Caco-2 (cell line): Measurements from ENCODE around the gene WFS1. TPM values are rescaled to one million over a fixed set of nuclear protein-coding genes. Genes with fewer than 3 reads are reported as not detected.
A peak's percentile ranks its signal among the peaks of the same experiment; 100 is the strongest.

Source experiments
- BruUV-seq: library from RNA; stranded (reverse); fragments of 400-500 nt; replicated peaks from 2 replicates; lab custom pipeline; 2021; lab: Mats Ljungman, UMichigan
- CTCF ChIA-PET: fragments of 300-600 bp; sonication (Branson Sonifier 250); formaldehyde crosslinking; loops from one replicate; lab custom pipeline; 2022; ENCODE audit warnings: antibody characterized with exemption; lab: Charles Lee
- POLR2A ChIA-PET: fragments of 300-600 bp; sonication (Branson Sonifier 250); formaldehyde crosslinking; loops from one replicate; lab custom pipeline; 2022; ENCODE audit warnings: antibody characterized with exemption; lab: Charles Lee
- DNase-seq, 2 experiments: peaks; one replicate each; pipeline versions ENCODE4 v3.0.0 to v3.0.0-alpha.2; 2020 to 2022
- H3K27me3 ChIP-seq: replicated peaks from 2 replicates; pipeline ENCODE4 v1.6.0; 2011; ENCODE audit warnings: low read length; ENCODE audit not compliant: control insufficient read depth, insufficient read depth
- H3K36me3 ChIP-seq: 2 replicates; pipeline ENCODE4 v1.5.1; 2011; ENCODE audit warnings: low read length; ENCODE audit not compliant: control insufficient read depth, insufficient read depth
- H3K4me1 ChIP-seq: fragments of 250-450 bp; sonication (Bioruptor Pico); 2 replicates; pipeline ENCODE4 v1.5.1; 2020; ENCODE audit warnings: mild to moderate bottlenecking
- H3K4me3 ChIP-seq: 2 replicates; pipeline ENCODE4 v1.5.1; 2011; ENCODE audit warnings: low read depth, mild to moderate bottlenecking, control low read depth, low read length
- H3K9me3 ChIP-seq: fragments of 250-450 bp; sonication (Bioruptor Pico); 2 replicates; pipeline ENCODE4 v1.5.1; 2020; ENCODE audit warnings: mild to moderate bottlenecking, moderate library complexity
- H3K27ac Mint-ChIP-seq: one replicate; pipeline ENCODE4 v1.8.0; 2022; ENCODE audit warnings: mixed read lengths; ENCODE audit not compliant: unreplicated experiment
- H3K27me3 Mint-ChIP-seq: one replicate; pipeline ENCODE4 v1.8.0; 2022; ENCODE audit warnings: mixed read lengths; ENCODE audit not compliant: insufficient read depth, unreplicated experiment
- H3K36me3 Mint-ChIP-seq: one replicate; pipeline ENCODE4 v1.8.0; 2022; ENCODE audit warnings: mild to moderate bottlenecking, mixed read lengths; ENCODE audit not compliant: insufficient read depth, unreplicated experiment
- H3K4me1 Mint-ChIP-seq: one replicate; pipeline ENCODE4 v1.8.0; 2022; ENCODE audit warnings: low read depth, mixed read lengths; ENCODE audit not compliant: unreplicated experiment
- H3K4me3 Mint-ChIP-seq: one replicate; pipeline ENCODE4 v1.8.0; 2022; ENCODE audit warnings: mild to moderate bottlenecking, moderate library complexity, mixed read lengths; ENCODE audit not compliant: unreplicated experiment
- H3K9me3 Mint-ChIP-seq: one replicate; pipeline ENCODE4 v1.8.0; 2022; ENCODE audit warnings: mixed read lengths; ENCODE audit not compliant: unreplicated experiment
- CTCF ChIP-seq, 2 experiments: fragments of 200-600 bp in 1 of 2; IDR thresholded peaks; 1 replicate in 1 of 2; 2 replicates in 1 of 2; pipeline versions ENCODE4 v1.5.1 to v1.8.0; 2011 to 2022; ENCODE audit warnings: antibody characterized with exemption in 1 of 2, control low read depth in 1 of 2, inconsistent platforms in 1 of 2, low read depth in 1 of 2, low read length in 1 of 2, mild to moderate bottlenecking in 1 of 2, moderate library complexity in 1 of 2; ENCODE audit not compliant: insufficient read depth in 1 of 2, severe bottlenecking in 1 of 2, unreplicated experiment in 1 of 2
- intact Hi-C: fragments of 100-400 bp; cut with micrococcal nuclease; formaldehyde crosslinking; loops from one replicate; pipeline ENCODE4 v1.10.0; 2022; ENCODE audit not compliant: unreplicated experiment
- total RNA-seq: library from RNA; stranded (reverse); gene quantifications from 2 replicates; pipeline ENCODE4 v1.2.3, GENCODE V29; 2022

WFS1 gene
- total RNA-seq, 1 experiment from 2014 or later = 24.9 TPM

- Mint-ChIP-seq H3K27me3 (peaks cover 5% of the 10 kb centered on the region), H3K4me1 (no peaks in the 10 kb centered on the region), H3K9me3 (no peaks in the 10 kb centered on the region), H3K36me3 (no peaks in the 10 kb centered on the region), H3K4me3 (no peak overlapping the region), H3K27ac (no peak overlapping the region)
- Histone ChIP-seq H3K4me1 (no peaks in the 10 kb centered on the region), H3K27me3 (no peaks in the 10 kb centered on the region), H3K4me3 (no peak overlapping the region), H3K9me3 (no peaks in the 10 kb centered on the region), H3K36me3 (no peaks in the 10 kb centered on the region)
- no peak for DNase-seq
- no peak for TF ChIP-seq CTCF (IDR thresholded peaks at IDR 0.05; ENCODE audit: insufficient read depth in 1 of 2, low read depth in 1 of 2, low read length in 1 of 2, severe bottlenecking in 1 of 2, unreplicated experiment in 1 of 2)
- ChIA-PET POLR2A (no interaction called here), CTCF (no interaction called here)
- no TSS peak for BruUV-seq
- intact Hi-C loops = no loop called here
These were observed 33.6 kb upstream of the WFS1 start for GRCh38 chr4:6235901-6236640.

GRCh38 chr4:6236816-6237390, 32.7 kb upstream of the WFS1 start:
- H3K27me3 Mint-ChIP-seq = peaks cover 9% of the 10 kb centered on the region
- Histone ChIP-seq H3K36me3 (no peaks in the 10 kb centered on the region), H3K4me3 (no peak overlapping the region), H3K27me3 (no peaks in the 10 kb centered on the region), H3K4me1 (no peaks in the 10 kb centered on the region), H3K9me3 (no peaks in the 10 kb centered on the region)
- no peak for TF ChIP-seq CTCF (IDR thresholded peaks at IDR 0.05; ENCODE audit: insufficient read depth in 1 of 2, low read depth in 1 of 2, low read length in 1 of 2, severe bottlenecking in 1 of 2, unreplicated experiment in 1 of 2)
- ChIA-PET POLR2A (no interaction called here), CTCF (no interaction called here)
- peak in 1 of 2 experiments; percentile 19 for DNase-seq
- H3K4me1 Mint-ChIP-seq = no peaks in the 10 kb centered on the region
- no peak overlapping the region for H3K27ac Mint-ChIP-seq
- intact Hi-C loops = no loop called here
- H3K9me3 Mint-ChIP-seq = no peaks in the 10 kb centered on the region
- H3K36me3 Mint-ChIP-seq = no peaks in the 10 kb centered on the region
- no TSS peak for BruUV-seq
- no peak overlapping the region for H3K4me3 Mint-ChIP-seq

DNA sequence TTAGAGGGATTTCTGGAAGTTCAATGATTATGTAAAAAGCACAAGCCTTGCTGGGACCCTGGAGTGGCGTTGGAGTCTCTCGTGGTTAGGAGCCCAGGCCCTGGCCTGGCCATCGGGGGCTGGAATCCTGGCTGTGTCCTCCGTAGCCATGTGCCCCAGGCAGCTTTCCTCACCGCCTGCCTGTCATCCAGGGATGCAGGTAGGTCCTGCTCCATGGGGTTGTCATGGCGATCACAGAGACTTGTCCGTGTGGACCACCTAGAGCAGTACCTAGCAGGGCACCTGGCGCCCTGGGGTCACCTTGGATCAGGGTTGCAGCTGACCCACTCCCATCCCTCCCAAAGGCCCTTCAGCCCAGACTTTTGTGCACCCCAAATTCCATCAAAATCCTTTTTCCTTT, 30.2 kb upstream of the WFS1 start:
- no peak for TF ChIP-seq CTCF (IDR thresholded peaks at IDR 0.05; ENCODE audit: insufficient read depth in 1 of 2, low read depth in 1 of 2, low read length in 1 of 2, severe bottlenecking in 1 of 2, unreplicated experiment in 1 of 2)
- no peak overlapping the region for H3K27ac Mint-ChIP-seq
- Histone ChIP-seq H3K9me3 (0 out of 2 replicates have a peak, but pooled peaks cover 4% of the 10 kb centered on the region), H3K4me3 (no peak overlapping the region), H3K27me3 (no peaks in the 10 kb centered on the region), H3K4me1 (no peaks in the 10 kb centered on the region), H3K36me3 (no peaks in the 10 kb centered on the region)
- no TSS peak for BruUV-seq
- no peaks in the 10 kb centered on the region for H3K36me3 Mint-ChIP-seq
- CTCF ChIA-PET = no interaction called here
- intact Hi-C loops = no loop called here
- no peaks in the 10 kb centered on the region for H3K4me1 Mint-ChIP-seq
- peak in 1 of 2 experiments; percentile 17 for DNase-seq
- peaks cover 3% of the 10 kb centered on the region for H3K9me3 Mint-ChIP-seq
- H3K27me3 Mint-ChIP-seq = peaks cover 9% of the 10 kb centered on the region
- POLR2A ChIA-PET = no interaction called here
- no peak overlapping the region for H3K4me3 Mint-ChIP-seq
